Measurements from ENCODE around the gene TEX29.

Gene TEX29

GRCh38 chr13:111292710-111293485 is 27.5 kb upstream of the TEX29 start:
- peak; percentile 30 for DNase-seq

- DNase-seq = peak; percentile 46
Measured at GRCh38 chr13:111295886-111296285, 24.6 kb upstream of the TEX29 start.

GRCh38 chr13:111296417-111296816 is 24.0 kb upstream of the TEX29 start:
- no peak for DNase-seq

GRCh38 chr13:111298214-111298975 is 22.0 kb upstream of the TEX29 start:
- DNase-seq = peak; percentile 40

- DNase-seq = no peak
Measured at GRCh38 chr13:111302045-111302726, 18.3 kb upstream of the TEX29 start.

- DNase-seq = no peak
Measured at GRCh38 chr13:111303559-111303958, 16.9 kb upstream of the TEX29 start.

- DNase-seq = no peak
Measured at GRCh38 chr13:111304041-111304544, 16.3 kb upstream of the TEX29 start.

GRCh38 chr13:111304603-111305289 is 15.7 kb upstream of the TEX29 start:
- DNase-seq = no peak

GRCh38 chr13:111312944-111313590 is 7.4 kb upstream of the TEX29 start:
- peak; percentile 28 for DNase-seq

- no peak for DNase-seq
Measured at GRCh38 chr13:111313911-111314425, 6.5 kb upstream of the TEX29 start.

GRCh38 chr13:111314852-111315251 is 5.6 kb upstream of the TEX29 start:
- DNase-seq = no peak

- no peak for DNase-seq
Measured at GRCh38 chr13:111315347-111315995, 5.0 kb upstream of the TEX29 start.

- DNase-seq = no peak
Measured at GRCh38 chr13:111316161-111316730, 4.2 kb upstream of the TEX29 start.

GRCh38 chr13:111317042-111317550 is 3.3 kb upstream of the TEX29 start:
- DNase-seq = no peak

- no peak for DNase-seq
Measured at GRCh38 chr13:111317571-111318345, 2.7 kb upstream of the TEX29 start.

GRCh38 chr13:111318386-111318785 is 2.1 kb upstream of the TEX29 start:
- DNase-seq = no peak

- no peak for DNase-seq
Measured at GRCh38 chr13:111319521-111319920, 921 bp upstream of the TEX29 start.

GRCh38 chr13:111322001-111322915 is 1.8 kb downstream of the TEX29 start:
- no peak for DNase-seq

- DNase-seq = no peak
Measured at GRCh38 chr13:111322916-111323331, 2.5 kb downstream of the TEX29 start.

Measured in activated CD8-positive, alpha-beta memory T cell treated with anti-CD3 and anti-CD28 coated beads for 24 hours (primary cell).